GM13977 (cell line): Measurements from ENCODE around the gene BHLHE41.

ENCODE experiments used
- DNase-seq: peaks from one replicate; pipeline ENCODE4 v3.0.0; 2012; ENCODE audit warnings: low spot score
- CTCF ChIP-seq: IDR thresholded peaks from 2 replicates; pipeline ENCODE4 v1.5.1; 2012; ENCODE audit warnings: mild to moderate bottlenecking, control low read depth; ENCODE audit not compliant: insufficient read depth; ENCODE audit errors: extremely low read depth, missing control alignments
- in situ Hi-C: fragments of 300-500 bp; cut with MboI; formaldehyde crosslinking; loops from one replicate; pipeline ENCODE4 v1.12.0; 2022; ENCODE audit warnings: low sequenced_read_pairs, low pct_unique_long_range_greater_than_20kb, mixed read lengths, inconsistent platforms; ENCODE audit not compliant: unreplicated experiment

BHLHE41 gene

GRCh38 chr12:26116829-26117715 is 7.8 kb downstream of the BHLHE41 start:
- TF ChIP-seq CTCF: no peak
- in situ Hi-C loops: no loop called here
- DNase-seq: no peak

- TF ChIP-seq CTCF: no peak
- in situ Hi-C loops: no loop called here
- no peak for DNase-seq
Observed at GRCh38 chr12:26114720-26115401, 10.0 kb downstream of the BHLHE41 start.

GRCh38 chr12:26113853-26114719 is 10.8 kb downstream of the BHLHE41 start:
- in situ Hi-C loops: no loop called here
- no peak for TF ChIP-seq CTCF
- DNase-seq: peak; percentile 88

GRCh38 chr12:26113181-26113654 is 11.6 kb downstream of the BHLHE41 start:
- TF ChIP-seq CTCF: no peak
- no peak for DNase-seq
- in situ Hi-C loops: no loop called here

GRCh38 chr12:26112703-26113147 is 12.1 kb downstream of the BHLHE41 start:
- TF ChIP-seq CTCF: no peak
- in situ Hi-C loops: no loop called here
- no peak for DNase-seq

- no peak for TF ChIP-seq CTCF
- no peak for DNase-seq
- in situ Hi-C loops: no loop called here
Observed at GRCh38 chr12:26112232-26112631, 12.6 kb downstream of the BHLHE41 start.
